ENCODE measurements around the gene ABHD17A. TPM values are rescaled to one million over a fixed set of nuclear protein-coding genes. Genes with fewer than 3 reads are reported as not detected.

ABHD17A gene
- total RNA-seq, 1 experiment from 2014 or later: 47.5 TPM

GRCh38 chr19:1855040-1855827 lies 30.1 kb downstream of the ABHD17A start:
- Histone ChIP-seq H2BK15ac (ENCODE audit: low read depth, low read length) (no peak overlapping the region), H4K91ac (ENCODE audit: insufficient read length, low read depth, low read length) (no peak overlapping the region), H3K23ac (ENCODE audit: insufficient read length, low read depth, low read length) (no peak overlapping the region), H3K4me1 (ENCODE audit: insufficient read depth, low read length) (peaks cover 7% of the 10 kb centered on the region; the same call in 1 of the 2 replicates), H2BK5ac (ENCODE audit: insufficient read length, low read length) (no peak overlapping the region), H3K79me2 (ENCODE audit: insufficient read depth, low read length) (peaks cover 18% of the 10 kb centered on the region; the same call in 1 of the 2 replicates), H3K27me3 (ENCODE audit: insufficient read depth, low read length) (no peaks in the 10 kb centered on the region), H4K5ac (ENCODE audit: insufficient read length, low read depth, low read length) (no peak overlapping the region), H3K4me2 (ENCODE audit: insufficient read depth, insufficient read length, low read length) (peak overlapping the region; percentile 42), H2BK20ac (ENCODE audit: low read depth, low read length, poor library complexity, severe bottlenecking) (no peak overlapping the region), H2BK120ac (ENCODE audit: low read depth, low read length, poor library complexity, severe bottlenecking) (no peak overlapping the region), H2AFZ (ENCODE audit: low read length) (no peak overlapping the region), H2BK12ac (ENCODE audit: insufficient read length, low read depth, low read length) (no peak overlapping the region), H3K27ac (ENCODE audit: insufficient read length, low read depth, low read length) (peak overlapping the region; percentile 9), H3K18ac (ENCODE audit: insufficient read length, low read depth, low read length) (peak overlapping the region; percentile 22), H3K56ac (ENCODE audit: insufficient read length, low read depth, low read length) (no peak overlapping the region), H3K14ac (ENCODE audit: insufficient read depth, low read length) (no peak overlapping the region), H3K23me2 (ENCODE audit: insufficient read length, low read depth, low read length, poor library complexity, severe bottlenecking) (peaks cover 6% of the 10 kb centered on the region), H3T11ph (ENCODE audit: low read length) (no peak overlapping the region), H3K79me1 (ENCODE audit: insufficient read depth, low read depth, low read length, poor library complexity, severe bottlenecking) (peaks cover 11% of the 10 kb centered on the region), H4K8ac (replicated peaks; ENCODE audit: insufficient read length, low read depth, low read length) (no peak overlapping the region), H2AK5ac (ENCODE audit: insufficient read length, low read length) (no peak overlapping the region), H3K9me3 (ENCODE audit: control insufficient read depth, low read depth, low read length) (no peaks in the 10 kb centered on the region), H4K20me1 (ENCODE audit: control insufficient read depth, insufficient read depth, insufficient read length) (no peaks in the 10 kb centered on the region), H3K9ac (ENCODE audit: extremely low read depth, insufficient read length, low read length) (no peak overlapping the region), H3K4ac (ENCODE audit: low read depth, low read length) (no peak overlapping the region)
- TF ChIP-seq CTCF (conservative IDR thresholded peaks at IDR 0.05): no peak
- Mint-ChIP-seq H3K4me3 (peak overlapping the region; percentile 38 to 76), H3K36me3 (ENCODE audit: insufficient read depth in 1 of 3, low read depth in 3 of 3) (peaks cover 0 to 10% (median 0%) of the 10 kb centered on the region in 3 experiments; a peak in 2 of 7 replicates), H3K9me3 (no peaks in the 10 kb centered on the region), H3K27me3 (ENCODE audit: low read depth) (no peaks in the 10 kb centered on the region), H3K4me1 (peaks cover 33 to 67% of the 10 kb centered on the region in 2 experiments), H3K27ac (peak overlapping the region; percentile 87 to 88 (median 87); a peak in 6 of 7 replicates)
- peak; percentile 98 for DNase-seq
- WGBS (ENCODE audit: extremely low coverage, insufficient read length, low lambda C conversion rate): no CpG with 5 or more reads among the region's 33 CpGs
